ENCODE results near the gene ADAMTS17.

GRCh38 chr15:100311833-100312476 is 29.8 kb downstream of the ADAMTS17 start:
- TF ChIP-seq EZH2 (IDR thresholded peaks at IDR 0.05; ENCODE audit: borderline replicate concordance, low read depth, low read length, poor library complexity, severe bottlenecking), result no peak
- TF ChIP-seq, protein P1, sequence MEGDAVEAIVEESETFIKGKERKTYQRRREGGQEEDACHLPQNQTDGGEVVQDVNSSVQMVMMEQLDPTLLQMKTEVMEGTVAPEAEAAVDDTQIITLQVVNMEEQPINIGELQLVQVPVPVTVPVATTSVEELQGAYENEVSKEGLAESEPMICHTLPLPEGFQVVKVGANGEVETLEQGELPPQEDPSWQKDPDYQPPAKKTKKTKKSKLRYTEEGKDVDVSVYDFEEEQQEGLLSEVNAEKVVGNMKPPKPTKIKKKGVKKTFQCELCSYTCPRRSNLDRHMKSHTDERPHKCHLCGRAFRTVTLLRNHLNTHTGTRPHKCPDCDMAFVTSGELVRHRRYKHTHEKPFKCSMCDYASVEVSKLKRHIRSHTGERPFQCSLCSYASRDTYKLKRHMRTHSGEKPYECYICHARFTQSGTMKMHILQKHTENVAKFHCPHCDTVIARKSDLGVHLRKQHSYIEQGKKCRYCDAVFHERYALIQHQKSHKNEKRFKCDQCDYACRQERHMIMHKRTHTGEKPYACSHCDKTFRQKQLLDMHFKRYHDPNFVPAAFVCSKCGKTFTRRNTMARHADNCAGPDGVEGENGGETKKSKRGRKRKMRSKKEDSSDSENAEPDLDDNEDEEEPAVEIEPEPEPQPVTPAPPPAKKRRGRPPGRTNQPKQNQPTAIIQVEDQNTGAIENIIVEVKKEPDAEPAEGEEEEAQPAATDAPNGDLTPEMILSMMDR (conservative IDR thresholded peaks at IDR 0.05; ENCODE audit: low read depth, low read length), result no peak
